Esophagus squamous epithelium (tissue), 5 donors: ENCODE data around the gene CCDC200. TPM values are rescaled to one million over a fixed set of nuclear protein-coding genes. Genes with fewer than 3 reads are reported as not detected.
"Not testable (repeated sequence)": the region's sequence is repeated elsewhere in the genome, so short reads cannot be mapped to it uniquely, and the experiment has no call there.

Experiments
- DNase-seq: peaks from one replicate; lab custom pipeline; 2025; lab: John Stamatoyannopoulos, UW
- H3K27ac ChIP-seq, 4 donors: fragments of 200-600 bp; sonication (generic); one replicate each; pipeline ENCODE4 v1.5.1; 2016 to 2019; ENCODE audit warnings: mild to moderate bottlenecking in 1 of 4
- H3K27me3 ChIP-seq, 4 donors: fragments of 200-600 bp; sonication (generic); 1 replicate in 3 of 4; 2 replicates in 1 of 4; pipeline versions ENCODE4 v1.5.1 to v1.6.0; 2017 to 2021; ENCODE audit warnings: antibody characterized with exemption in 1 of 4
- H3K36me3 ChIP-seq, 3 donors: fragments of 200-600 bp; sonication (generic); one replicate each; pipeline ENCODE4 v1.5.1; 2016 to 2019
- H3K4me1 ChIP-seq, 3 donors: fragments of 200-600 bp; sonication (generic); one replicate each; pipeline ENCODE4 v1.5.1; 2017 to 2019
- H3K4me3 ChIP-seq, 4 donors: fragments of 200-600 bp; sonication (generic); 1 replicate in 3 of 4; 2 replicates in 1 of 4; pipeline ENCODE4 v1.5.1; 2016 to 2019; ENCODE audit warnings: mild to moderate bottlenecking in 2 of 4, moderate library complexity in 1 of 4
- H3K9me3 ChIP-seq, 3 donors: fragments of 200-600 bp; sonication (generic); one replicate each; pipeline ENCODE4 v1.5.1; 2016 to 2019
- POLR2A ChIP-seq, 4 donors: fragments of 450-650 bp; IDR thresholded peaks; one replicate each; pipeline ENCODE4 v1.6.1; 2017; ENCODE audit warnings: antibody characterized with exemption in 4 of 4, mild to moderate bottlenecking in 4 of 4, moderate library complexity in 3 of 4
- WGBS, 2 donors: methylation state at CpG; one replicate each; pipeline ENCODE4 v1.1.5; 2018; 5-methylcytosine and 5-hydroxymethylcytosine counted together
- intact Hi-C: fragments of 100-400 bp; cut with DNase I; formaldehyde crosslinking; loops from one replicate; pipeline ENCODE4 v1.15.0; 2022
- total RNA-seq, 4 donors: library from RNA; depleted of rRNA; stranded (reverse); fragments of >200 nt; gene quantifications; one replicate each; pipeline ENCODE4 v1.1.0, GENCODE V29; 2016
- TF ChIP-seq, protein P1 (sequence below), 6 experiments: fragments of 450-650 bp in 4 of 6; fragments of 200-600 bp in 2 of 6; sonication (generic) in 2 of 6; IDR thresholded peaks; one replicate each; pipeline ENCODE4 v1.5.1; 2016 to 2019; ENCODE audit warnings: antibody characterized with exemption in 6 of 6, mild to moderate bottlenecking in 4 of 6, moderate library complexity in 4 of 6
- donor health status: DM: yes; HTN: yes; CAD: no.

Gene CCDC200
- total RNA-seq, 4 donors from 2014 or later = not detected

DNA sequence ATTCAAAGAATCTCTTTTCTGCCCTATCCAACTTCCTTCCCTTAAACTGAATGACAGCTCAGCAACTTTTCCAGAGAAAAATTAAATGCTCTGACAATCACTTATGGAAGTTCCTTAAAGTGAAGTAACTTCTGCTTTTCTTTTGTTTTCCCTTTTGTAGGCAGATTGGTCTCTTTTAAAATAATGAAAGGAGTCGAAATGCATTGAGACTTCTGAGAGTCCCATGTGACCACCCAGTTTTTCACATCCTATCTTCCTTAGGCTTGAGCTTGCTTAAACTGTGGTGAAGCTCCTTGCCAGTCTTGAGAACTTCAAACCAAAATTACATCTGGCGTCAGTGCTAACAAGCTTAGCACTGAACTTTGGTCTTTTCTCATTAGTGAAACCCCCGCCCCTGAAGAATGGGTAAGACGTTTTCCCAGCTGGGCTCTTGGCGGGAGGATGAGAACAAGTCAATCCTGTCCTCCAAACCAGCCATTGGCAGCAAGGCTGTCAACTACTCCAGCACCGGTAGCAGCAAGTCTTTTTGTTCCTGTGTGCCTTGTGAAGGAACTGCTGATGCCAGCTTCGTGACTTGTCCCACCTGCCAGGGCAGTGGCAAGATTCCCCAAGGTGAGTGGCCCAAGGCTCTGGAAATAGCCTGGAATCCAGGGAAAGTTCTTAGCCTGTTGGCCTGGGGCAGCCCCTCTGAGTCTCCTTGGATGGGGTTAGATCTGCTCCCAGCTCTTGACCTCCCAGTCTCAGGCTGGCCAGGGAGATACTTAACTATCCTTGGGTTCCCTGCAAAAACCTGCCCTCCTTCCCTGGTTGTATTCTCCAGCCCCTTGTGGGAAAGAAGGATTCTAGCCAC, 15.6 kb downstream of the CCDC200 start:
- no peak for TF ChIP-seq POLR2A (IDR thresholded peaks at IDR 0.05)
- TF ChIP-seq, protein P1, sequence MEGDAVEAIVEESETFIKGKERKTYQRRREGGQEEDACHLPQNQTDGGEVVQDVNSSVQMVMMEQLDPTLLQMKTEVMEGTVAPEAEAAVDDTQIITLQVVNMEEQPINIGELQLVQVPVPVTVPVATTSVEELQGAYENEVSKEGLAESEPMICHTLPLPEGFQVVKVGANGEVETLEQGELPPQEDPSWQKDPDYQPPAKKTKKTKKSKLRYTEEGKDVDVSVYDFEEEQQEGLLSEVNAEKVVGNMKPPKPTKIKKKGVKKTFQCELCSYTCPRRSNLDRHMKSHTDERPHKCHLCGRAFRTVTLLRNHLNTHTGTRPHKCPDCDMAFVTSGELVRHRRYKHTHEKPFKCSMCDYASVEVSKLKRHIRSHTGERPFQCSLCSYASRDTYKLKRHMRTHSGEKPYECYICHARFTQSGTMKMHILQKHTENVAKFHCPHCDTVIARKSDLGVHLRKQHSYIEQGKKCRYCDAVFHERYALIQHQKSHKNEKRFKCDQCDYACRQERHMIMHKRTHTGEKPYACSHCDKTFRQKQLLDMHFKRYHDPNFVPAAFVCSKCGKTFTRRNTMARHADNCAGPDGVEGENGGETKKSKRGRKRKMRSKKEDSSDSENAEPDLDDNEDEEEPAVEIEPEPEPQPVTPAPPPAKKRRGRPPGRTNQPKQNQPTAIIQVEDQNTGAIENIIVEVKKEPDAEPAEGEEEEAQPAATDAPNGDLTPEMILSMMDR (IDR thresholded peaks at IDR 0.05) = no peak
- no peak for DNase-seq
- WGBS, 2 donors = 50 to 54% methylated on average over 5 to 6 of the region's 7 CpGs
- Histone ChIP-seq H3K27me3 (no peaks in the 10 kb centered on the region), H3K4me3 (peak overlapping the region in 3 of 4 donors; percentile 59 to 76 (median 61)), H3K4me1 (peaks cover 14 to 34% (median 20%) of the 10 kb centered on the region in 3 donors), H3K36me3 (peaks cover 0 to 53% (median 3%) of the 10 kb centered on the region in 3 donors), H3K27ac (peak overlapping the region in 3 of 4 donors; percentile 87 to 89 (median 88)), H3K9me3 (no peaks in the 10 kb centered on the region)
- intact Hi-C loops = no loop called here

GRCh38 chr17:43211480-43212402, 16.7 kb downstream of the CCDC200 start, which contains the start of gene TMEM106A:
TMEM106A (plus strand) TSS chr17:43211875; CDS start chr17:43213042, 1,167 bp downstream.
- 1% methylated on average over 25 to 31 of the region's 54 CpGs for WGBS, 2 donors
- TF ChIP-seq, protein P1 (IDR thresholded peaks at IDR 0.05) = peak in 3 of 6 experiments; percentile 28 to 41 (median 33)
- peak in 1 of 4 donors; percentile 50 for TF ChIP-seq POLR2A (IDR thresholded peaks at IDR 0.05)
- H3K36me3 ChIP-seq = peaks cover 0 to 53% (median 3%) of the 10 kb centered on the region in 3 donors
- peak within 1 kb of the TSS; percentile 69 to 89 (median 88) for H3K27ac ChIP-seq
- H3K27me3 ChIP-seq = no peaks in the 10 kb centered on the region
- no peaks in the 10 kb centered on the region for H3K9me3 ChIP-seq
- peaks cover 14 to 34% (median 20%) of the 10 kb centered on the region in 3 donors for H3K4me1 ChIP-seq
- intact Hi-C loops = no loop called here
- peak; percentile 35 for DNase-seq
- H3K4me3 ChIP-seq = peak within 1 kb of the TSS; percentile 41 to 76 (median 60)

GRCh38 chr17:43211123-43211479, 17.3 kb downstream of the CCDC200 start:
- Histone ChIP-seq H3K4me1 (peaks cover 14 to 34% (median 20%) of the 10 kb centered on the region in 3 donors), H3K4me3 (peak overlapping the region; percentile 41 to 76 (median 60)), H3K27me3 (no peaks in the 10 kb centered on the region), H3K36me3 (peaks cover 0 to 53% (median 3%) of the 10 kb centered on the region in 3 donors), H3K27ac (peak overlapping the region; percentile 69 to 89 (median 88)), H3K9me3 (no peaks in the 10 kb centered on the region)
- DNase-seq = no peak
- intact Hi-C loops = no loop called here
- TF ChIP-seq POLR2A (IDR thresholded peaks at IDR 0.05) = no peak
- TF ChIP-seq, protein P1 (IDR thresholded peaks at IDR 0.05) = no peak
- 14 to 23% methylated on average over 2 of the region's 2 CpGs for WGBS, 2 donors

GRCh38 chr17:43210576-43210975, 17.8 kb downstream of the CCDC200 start:
- H3K27me3 ChIP-seq = no peaks in the 10 kb centered on the region
- H3K27ac ChIP-seq = peak overlapping the region in 3 of 4 donors; percentile 69 to 88 (median 87)
- no peak for TF ChIP-seq POLR2A (IDR thresholded peaks at IDR 0.05)
- TF ChIP-seq, protein P1 (IDR thresholded peaks at IDR 0.05) = no peak
- H3K4me1 ChIP-seq = peaks cover 14 to 34% (median 20%) of the 10 kb centered on the region in 3 donors
- H3K4me3 ChIP-seq = no peak overlapping the region
- peaks cover 0 to 53% (median 3%) of the 10 kb centered on the region in 3 donors for H3K36me3 ChIP-seq
- no peak for DNase-seq
- H3K9me3 ChIP-seq = no peaks in the 10 kb centered on the region
- intact Hi-C loops = no loop called here
- 56 to 82% methylated on average over 3 of the region's 3 CpGs for WGBS, 2 donors

DNA sequence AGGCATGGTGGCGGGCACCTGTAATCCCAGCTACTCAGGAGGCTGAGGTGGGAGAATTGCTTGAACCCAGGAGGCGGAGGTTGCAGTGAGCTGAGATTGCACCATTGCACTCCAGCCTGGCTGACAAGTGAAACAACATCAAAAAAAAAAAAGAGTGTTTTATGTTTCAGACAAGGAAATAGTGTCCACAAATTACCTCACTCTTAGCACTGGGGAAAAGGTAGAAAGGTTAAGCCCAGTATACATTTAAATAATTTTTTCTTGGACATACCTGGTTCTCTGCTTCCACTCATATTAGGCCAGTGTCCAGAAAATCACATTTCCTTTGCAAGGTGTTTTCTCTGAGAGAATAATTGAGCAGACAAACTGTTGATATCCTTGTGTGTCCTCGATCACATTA, 25.4 kb downstream of the CCDC200 start:
- H3K4me1 ChIP-seq, H3K27me3 ChIP-seq, intact Hi-C loops, H3K9me3 ChIP-seq, H3K27ac ChIP-seq, DNase-seq, H3K4me3 ChIP-seq: not testable (repeated sequence)
- H3K36me3 ChIP-seq = peaks cover 13 to 100% (median 50%) of the 10 kb centered on the region in 3 donors
- WGBS, 2 donors = 98 to 100% methylated on average over 2 to 3 of the region's 3 CpGs
